ENCODE results near the gene GCGR. TPM values are rescaled to one million over a fixed set of nuclear protein-coding genes. Genes with fewer than 3 reads are reported as not detected.

Gene GCGR
- total and polyA plus RNA-seq, 2 donors (not counting 1 experiment from before 2014, with no cell fraction given): not detected

DNA sequence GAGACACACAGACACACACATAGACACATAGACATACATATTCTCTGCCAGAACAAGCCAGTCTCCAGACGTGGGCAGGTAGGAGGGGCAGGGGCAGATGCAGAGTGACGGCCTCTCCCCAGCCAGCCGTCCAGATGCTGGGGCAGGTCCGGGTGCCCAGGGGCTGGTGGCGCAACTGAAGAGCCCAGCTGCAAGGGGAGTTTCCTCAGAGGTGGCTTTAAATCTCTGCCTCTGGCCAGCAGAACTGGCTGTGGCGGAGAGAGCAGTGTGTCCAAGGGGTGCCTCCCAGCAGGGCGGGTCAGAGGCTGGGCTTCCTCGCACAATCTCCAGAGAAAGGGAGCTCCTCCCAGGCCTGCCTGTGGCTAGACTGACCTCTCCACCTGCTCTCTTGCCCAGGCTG lies 9.4 kb upstream of the GCGR start:
- Histone ChIP-seq H4K20me1 (ENCODE audit: control insufficient read depth, extremely low read depth, insufficient read depth, low read length) (no peaks in the 10 kb centered on the region), H3K27ac (ENCODE audit: insufficient read depth, low read length) (no peak overlapping the region), H3K9ac (ENCODE audit: insufficient read depth, low read length) (no peak overlapping the region), H2AFZ (ENCODE audit: low read length) (no peak overlapping the region), H3K27me3 (ENCODE audit: control insufficient read depth, insufficient read depth, low read length) (no peaks in the 10 kb centered on the region), H3K4me1 (ENCODE audit: control insufficient read depth, extremely low read depth, insufficient read depth, low read length) (no peaks in the 10 kb centered on the region), H3K36me3 (ENCODE audit: control insufficient read depth, insufficient read depth, low read length) (no peaks in the 10 kb centered on the region), H3K4me3 (replicated peaks in 1 of 4; ENCODE audit: control extremely low read depth in 1 of 4, insufficient read depth in 1 of 4, low read depth in 3 of 4, low read length in 4 of 4) (no peak overlapping the region), H3K9me3 (ENCODE audit: control insufficient read depth, insufficient read depth, low read depth, low read length) (no peaks in the 10 kb centered on the region), H3K79me2 (ENCODE audit: control insufficient read depth, insufficient read depth, low read length) (no peaks in the 10 kb centered on the region), H3K4me2 (ENCODE audit: extremely low read depth, insufficient read depth, low read length) (no peak overlapping the region)
- peak in 1 of 2 donors; percentile 41 for DNase-seq (ENCODE audit: low read depth in 2 of 2)
- TF ChIP-seq, protein P1, sequence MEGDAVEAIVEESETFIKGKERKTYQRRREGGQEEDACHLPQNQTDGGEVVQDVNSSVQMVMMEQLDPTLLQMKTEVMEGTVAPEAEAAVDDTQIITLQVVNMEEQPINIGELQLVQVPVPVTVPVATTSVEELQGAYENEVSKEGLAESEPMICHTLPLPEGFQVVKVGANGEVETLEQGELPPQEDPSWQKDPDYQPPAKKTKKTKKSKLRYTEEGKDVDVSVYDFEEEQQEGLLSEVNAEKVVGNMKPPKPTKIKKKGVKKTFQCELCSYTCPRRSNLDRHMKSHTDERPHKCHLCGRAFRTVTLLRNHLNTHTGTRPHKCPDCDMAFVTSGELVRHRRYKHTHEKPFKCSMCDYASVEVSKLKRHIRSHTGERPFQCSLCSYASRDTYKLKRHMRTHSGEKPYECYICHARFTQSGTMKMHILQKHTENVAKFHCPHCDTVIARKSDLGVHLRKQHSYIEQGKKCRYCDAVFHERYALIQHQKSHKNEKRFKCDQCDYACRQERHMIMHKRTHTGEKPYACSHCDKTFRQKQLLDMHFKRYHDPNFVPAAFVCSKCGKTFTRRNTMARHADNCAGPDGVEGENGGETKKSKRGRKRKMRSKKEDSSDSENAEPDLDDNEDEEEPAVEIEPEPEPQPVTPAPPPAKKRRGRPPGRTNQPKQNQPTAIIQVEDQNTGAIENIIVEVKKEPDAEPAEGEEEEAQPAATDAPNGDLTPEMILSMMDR (conservative IDR thresholded peaks at IDR 0.05 in 1 of 2, IDR thresholded peaks at IDR 0.05 in 1 of 2; ENCODE audit: low read depth in 1 of 2, low read length in 2 of 2): no peak
- TF ChIP-seq EZH2 (IDR thresholded peaks at IDR 0.05; ENCODE audit: low read length, missing control alignments): no peak

DNA sequence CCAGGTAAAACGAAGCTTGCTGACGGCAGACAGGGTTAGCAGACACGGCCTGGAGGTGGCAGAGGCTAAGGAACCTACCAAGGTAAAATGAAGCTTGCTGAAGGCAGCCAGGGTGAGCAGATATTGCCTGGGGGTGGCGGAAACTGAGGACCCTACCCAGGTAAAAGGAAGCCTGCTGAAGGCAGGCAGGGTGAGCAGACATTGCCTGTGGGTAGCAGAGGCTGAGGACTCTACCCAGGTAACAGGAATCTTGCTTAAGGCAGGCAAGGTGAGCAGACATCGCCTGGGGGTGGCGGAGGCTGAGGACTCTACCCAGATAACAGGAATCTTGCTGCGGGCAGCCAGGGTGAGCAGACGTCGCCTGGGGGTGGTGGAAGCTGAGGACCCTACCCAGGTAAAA lies 2.6 kb upstream of the GCGR start:
- TF ChIP-seq, protein P1 (conservative IDR thresholded peaks at IDR 0.05 in 1 of 2, IDR thresholded peaks at IDR 0.05 in 1 of 2; ENCODE audit: low read depth in 1 of 2, low read length in 2 of 2): no peak
- peak; percentile 33 for TF ChIP-seq EZH2 (IDR thresholded peaks at IDR 0.05; ENCODE audit: low read length, missing control alignments)
- peaks cover 27% of the 10 kb centered on the region for H3K27me3 ChIP-seq (ENCODE audit: control insufficient read depth, insufficient read depth, low read length)

DNA sequence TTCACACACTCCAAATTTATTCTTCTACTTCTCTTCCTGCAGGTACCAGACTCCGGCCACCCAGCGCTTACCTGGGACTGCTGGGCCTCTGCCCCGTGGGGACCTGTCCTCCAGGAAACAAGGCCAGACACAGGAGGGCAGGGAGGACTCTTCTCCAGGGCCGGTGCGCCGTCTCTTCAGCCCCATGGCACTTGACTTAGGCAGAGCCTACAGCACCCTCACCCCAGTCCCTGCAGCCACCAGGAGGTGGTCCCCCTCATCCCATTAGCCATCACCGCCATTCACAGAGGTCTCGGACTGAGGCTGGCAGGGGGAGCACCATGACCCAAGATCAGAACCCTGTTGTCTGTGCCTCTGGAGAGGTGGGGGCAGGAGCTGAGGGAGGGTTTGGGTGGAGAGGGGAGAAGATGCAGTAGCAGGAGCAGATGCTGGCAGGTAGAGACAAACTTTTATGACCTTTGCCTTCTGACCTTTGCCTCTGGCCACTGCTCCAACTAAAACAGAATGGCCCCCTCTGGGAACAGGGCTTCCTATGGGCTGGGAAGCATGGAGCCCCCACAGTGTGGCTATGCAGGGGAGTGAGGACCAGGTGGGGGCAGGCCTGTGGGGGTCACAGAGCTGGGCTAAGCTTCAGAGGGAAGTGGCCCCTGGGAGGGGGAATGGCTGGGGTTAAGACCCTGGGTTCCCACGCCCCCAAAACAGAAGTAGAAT lies 1.7 kb upstream of the GCGR start:
- H3K4me1 ChIP-seq (ENCODE audit: control insufficient read depth, extremely low read depth, insufficient read depth, low read length): no peaks in the 10 kb centered on the region
- H3K27me3 ChIP-seq (ENCODE audit: control insufficient read depth, insufficient read depth, low read length): peaks cover 34% of the 10 kb centered on the region
- H3K27ac ChIP-seq (ENCODE audit: insufficient read depth, low read length): no peak overlapping the region
- no peak for TF ChIP-seq EZH2 (IDR thresholded peaks at IDR 0.05; ENCODE audit: low read length, missing control alignments)
- TF ChIP-seq, protein P1 (conservative IDR thresholded peaks at IDR 0.05 in 1 of 2, IDR thresholded peaks at IDR 0.05 in 1 of 2; ENCODE audit: low read depth in 1 of 2, low read length in 2 of 2): no peak
- H3K9ac ChIP-seq (ENCODE audit: insufficient read depth, low read length): no peak overlapping the region
- no peaks in the 10 kb centered on the region for H3K36me3 ChIP-seq (ENCODE audit: control insufficient read depth, insufficient read depth, low read length)
- no peak overlapping the region for H3K4me2 ChIP-seq (ENCODE audit: extremely low read depth, insufficient read depth, low read length)
- no peaks in the 10 kb centered on the region for H3K9me3 ChIP-seq (ENCODE audit: control insufficient read depth, insufficient read depth, low read depth, low read length)
- no peaks in the 10 kb centered on the region for H3K79me2 ChIP-seq (ENCODE audit: control insufficient read depth, insufficient read depth, low read length)
- no peak overlapping the region for H2AFZ ChIP-seq (ENCODE audit: low read length)
- no peaks in the 10 kb centered on the region for H4K20me1 ChIP-seq (ENCODE audit: control insufficient read depth, extremely low read depth, insufficient read depth, low read length)
- DNase-seq (ENCODE audit: low read depth in 2 of 2): no peak
- no peak overlapping the region for H3K4me3 ChIP-seq (replicated peaks in 1 of 4; ENCODE audit: control extremely low read depth in 1 of 4, insufficient read depth in 1 of 4, low read depth in 3 of 4, low read length in 4 of 4)

More for the DNA sequence above, 2.6 kb upstream of the GCGR start:
- Histone ChIP-seq H3K4me2 (ENCODE audit: extremely low read depth, insufficient read depth, low read length) (no peak overlapping the region), H3K9ac (ENCODE audit: insufficient read depth, low read length) (no peak overlapping the region), H3K4me3 (replicated peaks in 1 of 4; ENCODE audit: control extremely low read depth in 1 of 4, insufficient read depth in 1 of 4, low read depth in 3 of 4, low read length in 4 of 4) (no peak overlapping the region), H3K9me3 (ENCODE audit: control insufficient read depth, insufficient read depth, low read depth, low read length) (no peaks in the 10 kb centered on the region), H2AFZ (ENCODE audit: low read length) (no peak overlapping the region), H3K4me1 (ENCODE audit: control insufficient read depth, extremely low read depth, insufficient read depth, low read length) (no peaks in the 10 kb centered on the region), H3K27ac (ENCODE audit: insufficient read depth, low read length) (no peak overlapping the region), H3K36me3 (ENCODE audit: control insufficient read depth, insufficient read depth, low read length) (no peaks in the 10 kb centered on the region), H4K20me1 (ENCODE audit: control insufficient read depth, extremely low read depth, insufficient read depth, low read length) (no peaks in the 10 kb centered on the region), H3K79me2 (ENCODE audit: control insufficient read depth, insufficient read depth, low read length) (no peaks in the 10 kb centered on the region)
- no peak for DNase-seq (ENCODE audit: low read depth in 2 of 2)
